Non-pigmented ciliary epithelial cell (primary cell): Measurements from ENCODE around the gene AEBP1.

Source experiments
- DNase-seq: peaks from one replicate; pipeline ENCODE4 v3.0.0-alpha.2; 2010; ENCODE audit warnings: low read depth

Gene AEBP1

DNA sequence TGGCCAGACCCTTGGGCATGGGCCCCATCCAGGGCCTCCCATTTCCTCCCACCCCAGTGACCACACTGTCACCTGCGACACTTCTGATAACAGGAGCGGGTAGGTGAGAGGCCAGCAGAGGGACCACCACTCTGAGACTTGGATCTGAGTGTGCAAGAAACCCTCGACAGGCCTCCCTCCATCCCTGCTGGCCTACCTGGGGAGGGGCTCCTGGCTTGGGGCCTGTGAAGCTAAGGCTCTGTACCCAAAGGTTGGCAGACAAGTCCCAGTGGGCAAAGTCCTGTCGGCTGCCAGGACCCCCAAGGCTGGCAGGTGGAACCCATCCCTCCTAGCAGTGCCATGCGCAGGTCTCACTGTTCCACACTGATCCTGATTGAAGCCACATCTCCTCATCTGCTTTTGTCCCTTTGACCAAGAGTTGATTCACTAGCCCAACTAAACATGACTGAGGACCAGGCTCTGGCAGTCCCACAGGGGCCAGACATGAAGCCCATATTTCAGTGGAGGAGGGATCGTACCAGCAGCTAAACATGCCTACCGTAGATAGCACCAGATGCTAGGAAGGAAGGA is 37.6 kb upstream of the AEBP1 start:
- DNase-seq, result no peak

DNA sequence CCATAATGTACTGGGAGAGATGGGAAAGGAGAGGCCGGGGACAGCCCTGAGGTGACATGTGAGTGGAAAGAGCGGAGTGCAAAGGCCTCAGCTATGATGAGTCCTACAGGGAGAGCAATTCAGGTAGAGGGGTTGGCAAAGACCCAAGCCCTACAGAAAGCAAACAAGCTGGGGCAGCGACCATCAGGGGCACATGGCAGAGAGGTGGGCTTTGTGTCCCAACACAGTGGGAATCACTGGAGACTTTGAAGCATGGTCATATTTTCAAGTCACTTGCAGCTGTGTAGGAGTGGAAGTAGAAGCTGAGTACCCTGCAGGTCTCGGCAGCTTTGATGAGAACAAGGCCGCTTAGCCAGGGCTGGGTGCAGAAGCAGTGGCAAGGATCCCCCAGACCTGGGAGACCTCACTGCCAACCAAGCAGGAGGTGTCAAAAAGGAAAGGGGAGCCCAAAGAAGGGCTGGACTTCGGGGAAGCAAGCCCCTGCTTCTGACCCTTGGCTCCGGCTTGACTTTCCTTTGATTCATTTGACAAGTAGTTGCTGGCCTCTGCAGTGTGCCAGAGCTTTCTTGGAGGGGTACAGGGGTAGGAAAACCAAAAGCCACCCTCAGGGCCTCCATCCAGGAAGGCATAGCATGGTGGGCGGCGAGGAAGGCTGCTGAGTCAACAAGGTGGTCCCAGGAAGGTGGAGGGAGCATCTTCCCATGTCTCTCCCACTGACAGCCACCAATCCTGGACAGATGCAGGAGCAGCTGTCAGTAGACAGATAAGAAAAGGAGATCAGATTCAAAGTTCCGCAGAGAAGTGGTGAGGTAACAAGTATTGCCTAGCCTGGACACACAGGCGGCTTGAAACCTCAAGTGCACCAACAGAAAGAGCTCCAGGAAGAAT is 36.8 kb upstream of the AEBP1 start:
- no peak for DNase-seq

DNA sequence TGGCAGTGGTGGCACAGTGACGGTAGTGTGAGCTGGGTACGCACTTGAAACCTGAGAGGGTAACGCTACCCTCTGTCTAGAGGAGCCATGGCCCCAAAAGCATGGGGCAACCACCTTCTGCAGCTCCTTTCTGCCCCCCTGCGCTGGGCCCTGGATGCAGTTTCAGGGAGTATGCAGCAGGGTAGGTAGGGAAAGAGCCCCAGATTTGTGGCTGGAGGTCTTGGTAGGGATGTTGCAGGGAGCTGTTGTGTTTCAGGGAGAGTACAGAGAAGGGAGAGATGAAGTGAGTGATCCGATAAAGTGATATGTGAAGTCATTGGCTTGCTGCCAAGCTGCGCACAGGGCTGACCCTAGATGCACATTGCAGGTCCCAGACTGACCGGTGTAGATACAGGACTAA is 36.1 kb upstream of the AEBP1 start:
- no peak for DNase-seq

DNA sequence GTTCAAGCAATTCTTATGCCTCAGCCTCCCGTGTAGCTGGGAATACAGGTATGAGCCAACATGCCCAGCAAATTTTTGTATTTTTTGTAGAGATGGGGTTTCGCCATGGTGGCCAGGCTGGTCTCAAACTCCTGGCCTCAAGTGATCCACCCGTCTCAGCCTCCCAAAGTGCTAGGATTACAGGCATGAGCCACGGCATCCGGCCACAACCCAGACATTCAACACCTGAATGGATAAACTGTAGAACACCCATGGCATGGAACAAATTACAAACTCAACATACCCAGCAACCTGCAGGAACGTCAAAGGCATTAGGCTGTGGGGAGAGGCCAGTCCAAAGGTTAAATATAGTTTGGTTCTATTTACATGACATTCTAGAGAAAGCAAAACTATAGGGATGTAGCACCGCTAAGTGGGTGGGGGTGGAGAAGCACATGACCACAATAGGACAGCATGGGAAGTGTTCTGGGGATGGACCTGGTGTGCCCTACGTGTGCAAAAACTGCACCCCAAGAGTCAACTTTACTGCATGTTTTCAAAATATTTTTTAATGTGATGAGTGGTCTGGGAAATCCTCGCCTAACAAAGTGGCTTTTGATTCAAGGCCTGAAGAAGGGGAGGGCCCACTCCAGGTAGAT is 32.3 kb upstream of the AEBP1 start:
- no peak for DNase-seq

DNA sequence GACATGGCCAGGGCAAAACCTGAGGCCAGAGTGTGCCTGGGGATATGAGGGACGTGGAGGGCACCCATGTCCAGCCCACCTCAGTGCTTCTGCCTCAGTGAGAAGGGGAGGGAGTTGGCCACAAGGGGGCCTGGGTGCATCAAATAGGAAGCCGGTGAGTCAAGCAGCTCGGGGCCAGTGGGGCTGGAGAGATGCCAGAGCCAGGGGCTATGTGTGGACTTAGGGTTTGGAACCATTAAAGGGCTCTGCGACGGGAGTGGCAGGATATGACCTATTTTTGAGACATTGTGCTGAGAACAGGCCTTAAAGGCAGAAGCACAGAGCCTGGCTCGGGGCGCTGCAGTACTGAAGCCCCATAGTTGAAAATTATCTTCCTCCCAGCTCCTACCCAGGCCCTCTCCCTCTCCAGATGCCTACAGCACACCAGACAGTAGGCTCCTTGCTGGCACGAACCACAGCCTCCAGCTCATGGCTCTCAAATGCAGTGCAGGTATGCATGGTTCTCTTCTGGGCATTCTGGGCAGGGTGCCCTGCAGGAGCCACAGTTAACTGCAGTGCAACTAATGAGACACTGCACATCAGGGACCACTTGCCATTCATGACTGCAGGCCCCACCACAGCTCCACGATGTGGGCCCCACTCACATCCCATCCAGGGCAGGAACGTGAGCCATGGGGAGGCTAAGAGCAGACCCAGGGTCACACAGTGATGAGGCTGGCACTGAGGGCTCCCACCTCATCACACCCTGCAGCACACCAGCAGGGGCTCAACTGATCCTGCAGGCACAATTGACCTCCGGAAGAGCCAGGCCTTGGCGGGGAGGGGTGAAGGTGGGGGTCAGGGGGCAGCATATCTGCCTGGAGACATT is 31.5 kb upstream of the AEBP1 start:
- DNase-seq, result peak; percentile 55

DNA sequence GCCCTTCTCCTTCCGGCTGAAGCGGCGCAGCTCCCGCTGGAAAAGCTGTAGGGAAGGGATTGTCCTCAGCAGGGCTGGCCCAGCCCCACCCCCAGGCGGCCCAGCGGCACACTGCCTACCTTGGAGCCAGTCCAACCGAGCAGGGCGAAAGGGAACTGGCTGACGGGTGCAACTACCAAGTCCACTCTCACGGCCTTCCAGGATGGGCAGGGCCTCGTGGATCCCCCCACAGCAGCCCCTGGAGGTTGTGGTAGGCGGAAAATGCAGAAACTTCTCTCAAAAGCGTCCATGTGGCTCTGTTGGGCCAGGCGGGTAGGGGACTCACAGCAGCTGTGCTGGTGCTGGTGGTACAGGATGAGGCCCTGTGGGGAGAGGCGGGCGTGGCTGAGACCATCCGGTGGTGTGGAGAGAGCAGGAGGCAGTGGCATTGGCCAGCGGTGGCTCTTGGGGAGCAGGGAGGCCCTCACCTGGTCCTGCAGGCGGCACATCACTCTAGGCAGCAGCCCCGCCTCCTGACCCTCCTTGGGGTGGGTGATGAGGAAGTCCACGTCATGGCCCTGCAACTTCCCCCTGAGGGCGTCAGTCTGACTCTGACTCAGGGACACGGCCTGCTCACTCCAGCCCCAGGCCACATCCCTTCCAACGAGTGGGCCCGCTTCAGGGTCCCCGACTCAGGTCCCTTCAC is 30.3 kb upstream of the AEBP1 start:
- peak; percentile 31 for DNase-seq

DNA sequence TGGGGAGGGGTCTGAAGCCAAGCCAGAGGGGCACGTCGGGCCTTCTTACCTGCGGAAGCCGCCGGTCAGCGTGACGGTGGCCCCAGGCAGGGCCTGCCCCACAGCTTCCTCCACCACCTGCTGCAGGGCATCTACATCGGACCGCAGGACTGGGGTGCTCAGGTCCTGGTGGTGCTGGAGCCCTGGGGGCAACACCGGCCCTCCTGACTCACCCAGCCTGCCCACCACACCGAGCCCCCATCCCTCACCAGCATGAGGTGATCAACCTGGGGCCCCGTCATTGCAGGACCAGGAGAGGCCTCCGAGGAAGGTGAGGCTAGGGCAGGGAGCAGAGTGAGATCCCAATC is 29.8 kb upstream of the AEBP1 start:
- DNase-seq, result no peak

DNA sequence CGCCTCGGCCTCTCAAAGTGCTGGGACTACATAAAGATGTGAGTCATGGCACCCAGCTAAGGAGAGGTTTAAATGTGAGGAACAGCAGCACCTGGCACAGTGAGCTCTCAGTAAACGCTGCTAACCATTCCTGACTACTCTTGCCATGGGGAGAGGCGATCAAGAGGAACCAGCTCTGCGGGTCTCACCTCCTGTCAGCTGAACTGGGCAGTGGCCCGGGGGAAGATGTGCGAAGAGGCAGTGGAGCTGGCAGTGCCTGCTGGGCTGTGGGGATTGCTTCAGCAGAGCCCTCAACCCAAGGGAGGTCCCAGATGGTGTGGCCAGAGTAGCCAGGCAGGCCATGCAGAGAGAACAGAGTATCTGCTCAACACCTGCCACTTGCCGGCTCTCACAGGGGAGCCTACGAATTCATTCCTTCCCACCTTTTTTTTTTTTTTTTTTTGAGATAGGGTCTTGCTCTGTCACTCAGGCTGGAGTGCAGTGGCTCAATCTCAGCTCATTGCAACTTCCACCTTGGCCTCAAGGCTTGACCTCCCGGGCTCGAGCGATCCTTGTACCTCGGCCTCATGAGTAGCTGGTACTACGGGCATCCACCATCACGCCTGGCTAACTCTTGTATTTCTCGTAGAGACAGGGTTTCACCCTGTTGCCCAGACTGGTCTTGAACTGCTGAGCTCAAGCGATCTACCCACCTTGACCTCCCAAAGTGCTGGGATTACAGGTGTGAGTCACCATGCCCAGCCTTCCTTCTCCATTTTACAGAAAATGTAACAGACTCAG is 28.7 kb upstream of the AEBP1 start:
- DNase-seq, result no peak

DNA sequence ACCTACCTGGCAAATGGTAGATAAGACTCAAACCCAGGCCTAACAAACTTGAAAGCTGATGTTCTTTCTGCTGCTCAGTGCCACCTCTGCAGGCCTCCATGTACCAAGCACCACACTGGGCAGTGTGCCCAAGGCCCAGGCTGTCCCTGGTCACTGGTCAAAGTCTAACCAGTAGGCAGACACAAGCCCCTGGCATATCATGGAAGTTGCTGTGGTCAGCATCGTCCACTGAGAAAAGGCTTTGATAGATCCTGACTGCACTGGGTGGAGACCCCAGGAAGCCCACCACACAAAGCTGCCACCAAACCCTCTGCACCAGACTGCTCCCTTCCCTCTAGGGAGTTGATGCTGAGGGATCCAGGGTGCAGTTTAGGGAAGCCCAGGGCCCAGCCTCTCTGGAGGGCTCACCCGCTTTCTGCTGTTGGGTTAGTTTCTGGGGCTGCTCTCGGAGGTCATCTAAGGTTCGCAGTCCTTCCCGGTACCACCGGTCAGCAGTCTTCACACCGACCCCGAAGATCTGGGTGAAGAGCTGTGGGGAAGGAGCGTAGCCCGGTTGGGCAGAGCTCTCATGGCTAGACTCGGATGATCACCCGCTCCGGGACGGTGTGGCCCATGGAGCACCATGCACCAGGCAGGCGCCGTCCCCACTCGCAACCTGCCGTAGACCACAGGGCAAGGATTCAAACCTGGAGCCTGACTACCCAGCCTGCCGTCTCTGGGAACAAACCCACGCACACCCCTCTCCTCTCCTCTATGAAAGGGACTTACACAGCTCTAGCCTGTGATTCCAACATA is 27.8 kb upstream of the AEBP1 start:
- no peak for DNase-seq

DNA sequence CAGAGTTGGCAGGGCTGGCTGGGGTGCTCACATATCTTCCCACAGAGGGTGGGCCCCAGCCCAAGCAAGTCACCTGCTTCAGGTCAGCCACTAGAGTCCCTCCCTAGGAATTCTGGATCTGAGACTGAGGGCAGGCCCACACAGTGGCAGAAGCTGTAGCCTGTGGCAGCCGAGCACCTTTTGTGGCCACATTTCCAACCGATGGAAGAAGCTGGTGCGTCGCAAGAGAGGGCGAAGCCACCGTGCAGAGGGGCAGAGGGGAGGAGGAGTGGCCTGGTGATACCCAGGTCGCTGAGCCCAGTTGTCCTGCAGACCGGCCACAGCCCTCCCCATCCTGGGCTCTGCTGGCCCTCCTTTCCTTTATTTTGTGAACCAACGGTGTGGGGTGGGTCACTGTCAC is 27.1 kb upstream of the AEBP1 start:
- DNase-seq, result no peak

DNA sequence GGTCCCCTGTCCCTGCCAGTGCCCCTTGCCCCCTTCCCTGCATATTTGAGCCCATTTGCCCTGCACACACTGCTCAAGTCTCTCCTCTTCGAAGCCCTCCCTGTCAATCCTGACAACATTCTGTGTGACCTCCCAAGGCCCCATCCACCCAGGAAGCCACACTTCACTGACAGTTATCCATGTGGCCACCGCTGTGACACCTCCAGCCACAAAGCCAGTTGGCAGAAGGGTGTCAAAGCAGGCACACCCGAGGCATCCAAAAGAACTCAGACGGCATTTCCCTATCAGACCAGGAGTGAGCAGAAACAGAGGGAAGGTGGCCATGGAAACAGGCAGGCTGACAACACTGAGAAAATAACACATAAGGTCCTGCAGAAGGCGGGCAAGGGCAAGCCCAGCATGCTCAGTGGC is 26.5 kb upstream of the AEBP1 start:
- DNase-seq, result no peak

DNA sequence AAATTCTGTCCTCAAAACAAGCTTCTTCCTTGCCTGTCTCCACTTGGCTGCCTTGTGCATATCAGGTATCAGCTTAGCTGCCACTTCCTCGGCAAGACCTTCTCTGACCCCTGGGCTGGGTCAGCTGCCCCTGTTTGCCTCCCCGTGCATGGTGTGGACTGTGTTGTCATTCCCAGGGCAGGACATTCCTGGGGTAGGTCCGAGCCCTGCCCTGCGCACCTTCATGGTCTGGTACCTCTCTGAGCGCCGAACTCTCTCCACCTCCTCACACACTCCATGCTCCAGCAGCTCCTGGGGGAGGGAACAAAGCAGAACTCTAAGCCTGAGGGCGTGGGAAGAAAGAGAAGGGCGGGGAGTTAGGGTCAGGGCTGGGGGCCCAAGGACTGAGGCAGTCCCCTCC is 25.6 kb upstream of the AEBP1 start:
- no peak for DNase-seq

DNA sequence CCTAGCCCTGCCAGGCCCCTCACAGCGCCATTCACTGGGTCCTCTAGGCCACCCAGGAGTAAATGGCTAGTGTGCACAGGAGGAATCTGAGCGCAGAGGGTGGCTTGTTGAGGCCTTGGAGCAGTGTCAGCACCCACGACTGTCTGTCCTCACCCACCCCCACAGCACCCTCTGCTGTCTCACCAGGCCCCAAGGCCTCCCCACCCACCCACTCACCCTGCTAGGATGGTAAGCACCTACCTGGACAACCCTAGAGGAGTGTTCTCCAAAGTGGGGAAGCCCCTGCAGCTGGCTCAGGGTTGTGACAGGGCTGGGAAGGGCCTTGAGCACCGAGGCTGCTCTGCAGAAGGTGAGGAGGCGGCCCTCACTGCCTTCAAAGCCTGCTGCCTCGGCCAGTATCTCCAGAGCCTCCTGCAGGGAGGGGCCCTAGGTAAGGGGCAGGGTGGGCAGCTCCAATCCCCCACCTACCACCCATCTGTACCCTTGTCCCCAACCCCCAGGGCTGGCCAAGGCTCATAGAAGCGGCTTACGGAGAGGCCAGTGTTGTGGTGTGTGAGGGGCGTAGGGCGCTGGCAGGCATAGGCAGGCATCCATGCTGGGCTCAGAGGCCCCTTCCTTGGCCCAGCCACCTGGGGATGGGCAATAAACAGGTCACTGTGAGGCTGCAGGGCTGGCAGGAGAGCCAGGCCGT is 24.7 kb upstream of the AEBP1 start:
- no peak for DNase-seq

DNA sequence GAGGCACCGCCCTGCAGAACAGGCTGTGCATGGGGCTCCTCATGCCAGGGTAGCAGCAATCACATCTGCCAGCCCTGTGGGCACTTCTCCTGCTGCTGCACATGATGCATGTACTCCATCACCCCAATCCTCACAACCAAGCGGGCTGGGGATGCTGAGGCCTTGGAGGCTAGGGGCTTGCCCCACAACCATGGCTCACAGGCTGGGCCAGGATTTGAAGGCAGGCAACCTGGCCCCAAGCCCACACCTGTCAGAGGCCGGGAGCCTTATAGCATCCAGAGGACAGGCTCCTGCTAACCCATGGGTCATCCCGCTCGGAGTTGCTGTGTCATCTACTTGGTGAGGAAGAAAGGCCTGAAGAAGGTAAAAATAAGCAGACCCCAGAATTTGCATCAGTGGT is 24.0 kb upstream of the AEBP1 start:
- DNase-seq, result no peak

DNA sequence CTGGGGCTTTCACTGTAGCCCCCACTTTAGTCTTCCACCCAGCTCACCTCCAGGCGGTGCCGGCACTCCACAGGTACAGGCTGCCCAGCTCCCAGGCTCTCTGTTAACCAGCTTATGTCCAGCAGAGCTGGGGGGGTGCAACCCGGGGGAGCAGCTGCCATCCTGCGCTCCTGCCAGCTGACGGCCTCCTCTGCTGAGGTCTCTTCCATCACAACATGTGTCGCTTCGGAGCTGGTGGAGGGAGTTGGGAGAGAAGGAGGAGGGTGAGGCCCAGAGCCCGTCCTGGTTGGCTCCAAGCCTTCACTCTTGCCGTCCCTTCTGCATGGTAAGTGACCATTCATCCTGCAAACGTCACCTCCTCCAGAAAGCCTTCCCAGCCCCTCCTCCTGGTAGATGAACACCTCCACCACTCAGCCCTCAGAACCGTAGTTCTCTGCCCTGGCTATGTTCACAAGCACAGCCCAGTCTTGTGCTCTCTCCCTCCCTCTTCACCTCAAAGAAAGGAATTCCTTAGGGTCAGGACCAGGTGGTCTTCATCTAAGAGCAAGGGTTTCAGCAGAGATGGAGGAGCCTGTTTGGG is 23.4 kb upstream of the AEBP1 start:
- no peak for DNase-seq

DNA sequence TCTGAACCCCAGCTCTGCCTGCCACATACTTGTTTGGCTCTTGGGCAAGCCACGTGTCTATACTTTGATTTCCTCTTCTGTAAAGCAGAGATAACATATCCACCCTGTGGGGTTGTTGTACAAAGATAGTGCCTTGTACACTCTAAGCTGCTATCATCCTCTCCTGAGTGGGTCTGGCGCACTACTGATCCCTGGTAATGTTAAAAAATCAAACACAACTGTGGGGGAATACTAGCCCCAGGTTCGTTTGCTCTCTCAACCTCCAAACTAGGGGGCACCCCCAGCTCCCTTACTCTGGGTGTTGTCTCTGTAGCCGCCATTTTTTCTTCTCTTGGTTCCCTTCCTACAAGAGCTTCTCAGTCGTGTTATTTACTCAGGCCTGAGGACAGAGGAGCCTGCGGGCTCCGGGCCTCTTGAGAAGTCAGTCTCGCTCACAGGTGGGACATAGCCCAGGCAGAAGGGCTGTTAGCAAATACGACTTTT is 22.8 kb upstream of the AEBP1 start:
- DNase-seq, result no peak

DNA sequence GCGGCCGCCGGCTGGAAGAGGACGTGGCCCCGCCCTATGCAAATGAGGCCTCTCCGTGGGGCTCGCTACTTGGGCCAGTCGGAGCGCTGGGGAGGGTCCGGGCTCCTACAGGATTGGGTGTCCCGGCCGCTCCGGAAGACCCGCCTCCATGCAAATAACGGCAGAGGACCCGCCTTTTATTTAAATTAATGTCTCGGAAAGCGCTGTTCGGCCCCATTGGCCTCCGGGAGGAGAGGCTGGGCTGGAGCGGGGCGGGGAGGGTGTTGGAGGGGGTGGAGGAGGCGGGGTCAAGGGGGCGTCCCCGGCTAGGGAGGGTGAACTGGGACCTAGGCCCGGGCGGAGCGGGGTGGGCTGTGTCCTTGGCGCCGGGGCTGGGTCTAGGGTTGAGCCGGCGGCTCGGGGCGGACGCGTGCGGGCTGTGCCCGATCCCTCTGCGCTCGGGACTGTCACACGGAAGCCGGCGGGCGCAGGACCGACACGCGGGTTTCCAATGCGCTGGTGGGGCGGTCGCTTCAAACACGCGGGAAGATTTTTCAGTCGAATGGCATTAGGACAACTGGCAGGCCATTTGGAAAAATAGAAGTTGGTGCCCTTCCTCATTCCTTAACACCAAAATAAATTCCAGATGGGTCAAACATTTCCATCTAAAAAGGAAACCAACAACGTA is 21.5 kb upstream of the AEBP1 start:
- peak; percentile 95 for DNase-seq

DNA sequence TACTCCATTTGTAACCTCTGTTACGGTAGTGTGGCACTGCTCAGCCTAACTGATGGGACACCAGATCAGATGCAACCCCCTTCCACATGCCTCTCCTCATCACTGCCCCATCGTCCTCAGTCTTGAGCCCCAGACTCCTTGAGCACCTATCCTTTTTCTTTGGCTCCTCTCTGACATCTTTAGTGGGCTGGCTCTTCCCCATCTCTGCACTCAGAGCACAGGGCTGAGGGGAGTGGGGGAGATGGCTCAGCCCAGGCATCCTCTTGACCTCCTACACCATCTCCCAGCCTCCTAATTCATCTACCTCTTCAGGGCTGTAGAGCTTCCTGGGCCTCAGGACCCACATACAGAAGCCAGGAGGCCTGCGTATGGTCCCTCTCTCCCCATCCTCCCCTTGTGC is 20.3 kb upstream of the AEBP1 start:
- no peak for DNase-seq

DNA sequence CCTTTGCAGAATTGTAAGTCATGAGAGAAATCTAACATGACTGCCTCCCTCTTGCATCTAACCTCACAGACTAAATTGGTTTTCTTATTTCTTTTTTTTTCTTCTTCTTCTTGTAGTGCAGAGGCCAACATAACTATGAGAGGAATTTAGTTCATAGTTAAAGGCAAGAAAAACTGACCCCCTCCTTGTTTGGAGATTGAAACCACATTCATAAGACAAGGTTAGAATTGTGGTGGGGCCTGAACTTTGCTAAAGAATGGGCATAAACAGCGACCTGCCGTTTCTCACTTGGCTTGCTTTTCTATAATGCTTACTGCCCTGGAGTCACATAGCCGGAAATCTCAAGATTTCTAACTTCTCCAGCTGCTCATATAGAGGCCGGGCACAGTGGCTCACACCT is 19.4 kb upstream of the AEBP1 start:
- no peak for DNase-seq
